Endodermal cell (in vitro differentiated cells): ENCODE data around the gene KLK7. TPM values are rescaled to one million over a fixed set of nuclear protein-coding genes. Genes with fewer than 3 reads are reported as not detected.

Experiments
- DNase-seq: peaks from one replicate; pipeline ENCODE4 v3.0.0-alpha.2; 2017
- H3K27ac ChIP-seq: 2 replicates; pipeline ENCODE4 v1.5.1; 2013; ENCODE audit warnings: mild to moderate bottlenecking, low read depth, low read length, moderate library complexity
- H3K27me3 ChIP-seq: 2 replicates; pipeline ENCODE4 v1.6.1; 2013; ENCODE audit warnings: mild to moderate bottlenecking, low read length, moderate library complexity; ENCODE audit not compliant: insufficient read depth, control insufficient read depth, poor library complexity, severe bottlenecking
- H3K36me3 ChIP-seq: 2 replicates; pipeline ENCODE4 v1.7.0; 2013; ENCODE audit warnings: mild to moderate bottlenecking, low read length, moderate library complexity; ENCODE audit not compliant: control insufficient read depth, insufficient read depth
- H3K4me1 ChIP-seq: one replicate; pipeline ENCODE4 v1.7.0; 2013; ENCODE audit warnings: low read length; ENCODE audit not compliant: control insufficient read depth, insufficient read depth
- H3K4me3 ChIP-seq: 2 replicates; pipeline ENCODE4 v1.5.1; 2013; ENCODE audit warnings: mild to moderate bottlenecking, low read length, moderate library complexity
- H3K9ac ChIP-seq: 2 replicates; pipeline ENCODE4 v1.6.1; 2013; ENCODE audit warnings: mild to moderate bottlenecking, low read length, moderate library complexity; ENCODE audit not compliant: poor library complexity, severe bottlenecking; ENCODE audit errors: extremely low read depth
- H3K9me3 ChIP-seq: 2 replicates; pipeline ENCODE4 v1.6.1; 2013; ENCODE audit warnings: mild to moderate bottlenecking, low read length, moderate library complexity; ENCODE audit not compliant: control insufficient read depth
- H3K27ac Mint-ChIP-seq: 2 replicates; pipeline ENCODE4 v1.8.0; 2020; ENCODE audit warnings: mixed read lengths
- H3K27me3 Mint-ChIP-seq: 2 replicates; pipeline ENCODE4 v1.8.0; 2021; ENCODE audit warnings: mild to moderate bottlenecking, mixed read lengths; ENCODE audit not compliant: insufficient read depth
- H3K36me3 Mint-ChIP-seq: 2 replicates; pipeline ENCODE4 v1.8.0; 2020; ENCODE audit warnings: low read depth, mixed read lengths
- H3K4me1 Mint-ChIP-seq: 2 replicates; pipeline ENCODE4 v1.8.0; 2020; ENCODE audit warnings: mixed read lengths
- H3K4me3 Mint-ChIP-seq: 2 replicates; pipeline ENCODE4 v1.8.0; 2020; ENCODE audit warnings: mild to moderate bottlenecking, moderate library complexity, mixed read lengths
- H3K9me3 Mint-ChIP-seq: 2 replicates; pipeline ENCODE4 v1.8.0; 2020; ENCODE audit warnings: mild to moderate bottlenecking, mixed read lengths
- WGBS, 2 experiments: methylation state at CpG; one replicate each; pipeline versions ENCODE4 v1.1.5 to v1.1.7; 2013; ENCODE audit warnings: missing lambda C conversion rate in 2 of 2, mixed read lengths in 1 of 2; ENCODE audit not compliant: insufficient coverage in 1 of 2, insufficient read length in 1 of 2; 5-methylcytosine and 5-hydroxymethylcytosine counted together
- total RNA-seq, 2 donors: library from RNA; stranded (reverse); fragmentation: NEBNext Ultra II Directional in 1 of 2; extraction: Animal tissue kit (Norgen Biotek cat#: 25700) in 1 of 2; gene quantifications; 2 replicates in 1 of 2; 3 replicates in 1 of 2; pipeline ENCODE4 v1.2.1, GENCODE V29; 2021
- TF ChIP-seq, protein P1 (sequence below): fragments of 200-600 bp; sonication (generic); conservative IDR thresholded peaks from 2 replicates; pipeline ENCODE4 v1.5.0; 2021; ENCODE audit warnings: antibody characterized with exemption, mild to moderate bottlenecking

The KLK7 gene
- total RNA-seq, 2 donors from 2014 or later, result not detected

DNA sequence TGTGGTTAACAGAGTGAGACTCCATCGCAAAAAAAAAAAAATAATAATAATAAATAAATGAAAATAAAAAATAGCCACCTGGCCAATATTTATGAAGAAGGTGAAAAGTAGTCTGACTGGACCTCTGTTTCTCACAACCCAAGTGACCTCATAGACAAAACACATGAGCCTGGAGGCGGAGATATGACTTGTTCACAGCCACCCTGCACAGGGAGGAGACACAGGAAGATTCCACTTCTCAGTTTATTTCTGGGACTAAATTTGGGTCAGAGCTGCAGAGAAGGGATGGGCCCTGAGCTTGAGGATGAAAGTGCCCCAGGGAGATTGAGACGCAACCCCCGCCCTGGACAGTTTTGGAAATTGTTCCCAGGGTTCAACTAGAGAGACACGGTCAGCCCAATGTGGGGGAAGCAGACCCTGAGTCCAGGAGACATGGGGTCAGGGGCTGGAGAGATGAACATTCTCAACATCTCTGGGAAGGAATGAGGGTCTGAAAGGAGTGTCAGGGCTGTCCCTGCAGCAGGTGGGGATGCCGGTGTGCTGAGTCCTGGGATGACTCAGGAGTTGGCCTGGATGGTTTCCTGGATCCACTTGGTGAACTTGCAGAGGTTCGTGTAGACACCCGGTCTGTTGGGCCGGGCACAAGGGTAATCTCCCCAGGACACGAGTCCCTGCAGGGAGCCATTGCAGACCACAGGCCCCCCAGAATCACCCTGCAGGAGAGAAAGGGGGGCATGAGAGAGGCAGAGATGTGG lies 40.5 kb downstream of the KLK7 start:
- Histone ChIP-seq H3K9me3 (peaks cover 7% of the 10 kb centered on the region), H3K27me3 (no peaks in the 10 kb centered on the region), H3K27ac (no peak overlapping the region), H3K4me3 (no peak overlapping the region), H3K36me3 (no peaks in the 10 kb centered on the region), H3K9ac (no peak overlapping the region), H3K4me1 (no peaks in the 10 kb centered on the region)
- Mint-ChIP-seq H3K27ac (no peak overlapping the region), H3K4me1 (no peaks in the 10 kb centered on the region), H3K36me3 (no peaks in the 10 kb centered on the region), H3K9me3 (peaks cover 20% of the 10 kb centered on the region), H3K27me3 (peaks cover 40% of the 10 kb centered on the region), H3K4me3 (no peak overlapping the region)
- no peak for DNase-seq
- TF ChIP-seq, protein P1, sequence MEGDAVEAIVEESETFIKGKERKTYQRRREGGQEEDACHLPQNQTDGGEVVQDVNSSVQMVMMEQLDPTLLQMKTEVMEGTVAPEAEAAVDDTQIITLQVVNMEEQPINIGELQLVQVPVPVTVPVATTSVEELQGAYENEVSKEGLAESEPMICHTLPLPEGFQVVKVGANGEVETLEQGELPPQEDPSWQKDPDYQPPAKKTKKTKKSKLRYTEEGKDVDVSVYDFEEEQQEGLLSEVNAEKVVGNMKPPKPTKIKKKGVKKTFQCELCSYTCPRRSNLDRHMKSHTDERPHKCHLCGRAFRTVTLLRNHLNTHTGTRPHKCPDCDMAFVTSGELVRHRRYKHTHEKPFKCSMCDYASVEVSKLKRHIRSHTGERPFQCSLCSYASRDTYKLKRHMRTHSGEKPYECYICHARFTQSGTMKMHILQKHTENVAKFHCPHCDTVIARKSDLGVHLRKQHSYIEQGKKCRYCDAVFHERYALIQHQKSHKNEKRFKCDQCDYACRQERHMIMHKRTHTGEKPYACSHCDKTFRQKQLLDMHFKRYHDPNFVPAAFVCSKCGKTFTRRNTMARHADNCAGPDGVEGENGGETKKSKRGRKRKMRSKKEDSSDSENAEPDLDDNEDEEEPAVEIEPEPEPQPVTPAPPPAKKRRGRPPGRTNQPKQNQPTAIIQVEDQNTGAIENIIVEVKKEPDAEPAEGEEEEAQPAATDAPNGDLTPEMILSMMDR, result no peak
- WGBS, 2 experiments, result 87 to 89% methylated on average over 8 to 9 of the region's 10 CpGs

DNA sequence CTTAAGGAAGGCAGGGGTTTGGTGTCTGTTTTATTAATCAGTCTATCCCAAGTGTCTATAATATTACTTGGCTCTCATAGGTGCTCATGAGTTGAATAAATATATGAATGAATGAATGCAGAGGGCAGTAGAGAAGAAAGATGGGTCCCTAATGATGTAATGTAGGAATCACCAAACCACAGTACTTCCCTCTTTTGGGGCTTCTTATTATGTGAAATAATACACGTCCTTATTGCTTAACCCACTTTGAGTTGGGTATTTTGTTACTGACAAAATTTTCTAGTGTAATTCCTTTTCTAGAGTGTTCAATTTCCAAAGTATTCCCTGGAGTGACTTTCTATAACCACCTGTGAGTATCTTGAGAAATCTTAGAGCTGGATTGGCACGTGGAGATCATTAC lies 44.1 kb downstream of the KLK7 start:
- Mint-ChIP-seq H3K27me3 (peaks cover 43% of the 10 kb centered on the region), H3K4me3 (no peak overlapping the region), H3K9me3 (peaks cover 20% of the 10 kb centered on the region), H3K4me1 (no peaks in the 10 kb centered on the region), H3K36me3 (no peaks in the 10 kb centered on the region), H3K27ac (no peak overlapping the region)
- Histone ChIP-seq H3K4me3 (no peak overlapping the region), H3K27me3 (no peaks in the 10 kb centered on the region), H3K36me3 (no peaks in the 10 kb centered on the region), H3K9me3 (peaks cover 7% of the 10 kb centered on the region), H3K4me1 (no peaks in the 10 kb centered on the region), H3K9ac (no peak overlapping the region), H3K27ac (no peak overlapping the region)
- TF ChIP-seq, protein P1, result no peak
- WGBS, 2 experiments, result 67 to 74% methylated on average over 1 to 2 of the region's 2 CpGs
- no peak for DNase-seq

DNA sequence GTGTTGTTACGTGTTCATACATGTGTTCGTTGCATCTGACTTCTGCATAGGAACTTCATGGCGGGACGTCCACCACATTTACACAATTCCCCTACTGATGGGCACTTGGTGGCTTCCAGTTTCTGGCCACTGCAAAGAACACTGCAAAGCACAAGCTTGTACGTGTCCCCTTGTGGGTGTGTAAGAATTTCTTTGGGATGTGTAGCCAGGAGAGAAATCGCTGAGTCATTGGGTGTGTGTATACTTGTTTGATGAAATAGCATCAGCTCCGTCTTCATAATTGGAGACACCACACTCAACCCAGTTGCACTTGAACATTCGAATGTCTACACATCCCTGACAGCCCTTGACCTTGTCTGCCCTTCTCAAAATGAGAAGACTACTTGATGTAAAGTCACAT lies 50.1 kb downstream of the KLK7 start:
- TF ChIP-seq, protein P1, result no peak
- peaks cover 21% of the 10 kb centered on the region for H3K27me3 ChIP-seq
- Mint-ChIP-seq H3K27me3 (peaks cover 50% of the 10 kb centered on the region), H3K27ac (no peak overlapping the region), H3K9me3 (no peaks in the 10 kb centered on the region), H3K4me3 (no peak overlapping the region), H3K4me1 (no peaks in the 10 kb centered on the region), H3K36me3 (no peaks in the 10 kb centered on the region)
- no peak overlapping the region for H3K9ac ChIP-seq
- no peaks in the 10 kb centered on the region for H3K9me3 ChIP-seq
- no peaks in the 10 kb centered on the region for H3K36me3 ChIP-seq
- no peak overlapping the region for H3K4me3 ChIP-seq
- no peak for DNase-seq
- H3K4me1 ChIP-seq, result no peaks in the 10 kb centered on the region
- H3K27ac ChIP-seq, result no peak overlapping the region
- WGBS, 2 experiments, result 88 to 90% methylated on average over 3 to 8 of the region's 8 CpGs
